Ramos (cell line): ENCODE data around the gene MRPS18B.
"Not testable (repeated sequence)": the region's sequence is repeated elsewhere in the genome, so short reads cannot be mapped to it uniquely, and the experiment has no call there.

ENCODE experiments used
- in situ Hi-C: fragments of 300-500 bp; cut with MboI; formaldehyde crosslinking; loops from one replicate; pipeline ENCODE4 v1.14.3; 2022; ENCODE audit warnings: low sequenced_read_pairs; ENCODE audit not compliant: unreplicated experiment

Gene MRPS18B

GRCh38 chr6:30626484-30627366 lies 9.1 kb downstream of the MRPS18B start, which contains the start of gene ATAT1:
Gene ATAT1 (plus strand): TSS chr6:30626874.
- in situ Hi-C loops = no loop called here

- in situ Hi-C loops = no loop called here
These were observed 18.2 kb downstream of the MRPS18B start for GRCh38 chr6:30635834-30636233.

DNA sequence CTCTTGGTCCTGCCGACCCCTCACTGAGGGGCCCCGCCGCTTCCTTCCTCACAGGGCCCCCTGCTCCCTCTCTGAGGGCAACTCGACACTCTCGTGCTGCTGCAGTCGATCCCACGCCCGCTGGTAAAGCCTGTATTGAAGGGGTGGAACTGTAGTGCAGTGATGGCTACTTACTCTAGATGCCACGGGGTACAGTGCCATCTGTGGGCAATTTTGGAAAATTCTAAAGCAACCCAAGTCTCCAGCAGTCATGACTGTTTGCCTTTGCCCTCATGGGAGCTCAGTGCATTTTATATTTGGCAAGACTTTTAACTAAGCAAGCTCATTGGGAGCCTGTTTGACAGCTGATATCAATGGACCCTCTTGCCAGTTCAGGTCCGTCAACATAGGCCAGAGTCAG lies 22.8 kb downstream of the MRPS18B start:
- in situ Hi-C loops = no loop called here

GRCh38 chr6:30641048-30641447 lies 23.4 kb downstream of the MRPS18B start:
- in situ Hi-C loops = no loop called here

- in situ Hi-C loops = no loop called here
These were observed 26.0 kb downstream of the MRPS18B start for GRCh38 chr6:30643656-30644055.

DNA sequence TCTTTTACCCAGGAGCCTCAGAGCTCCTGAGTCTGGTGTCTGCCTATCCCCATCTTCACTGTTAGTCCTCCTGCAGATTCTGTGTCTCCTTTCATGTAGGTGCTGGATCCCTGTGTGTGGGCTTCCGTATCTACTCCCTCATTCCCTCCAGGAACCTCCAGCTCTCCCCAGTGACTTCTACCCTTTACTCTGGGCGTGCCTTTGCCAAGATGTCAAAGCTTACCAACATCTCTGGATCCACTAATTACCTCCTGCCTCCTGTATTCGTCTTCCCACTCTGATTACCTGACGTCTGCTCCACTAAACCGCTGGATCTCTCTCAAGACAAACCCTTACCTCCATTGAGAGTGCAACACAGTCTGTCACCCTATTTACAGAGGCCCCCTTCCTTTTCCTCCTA lies 27.1 kb downstream of the MRPS18B start:
- in situ Hi-C loops = no loop called here

DNA sequence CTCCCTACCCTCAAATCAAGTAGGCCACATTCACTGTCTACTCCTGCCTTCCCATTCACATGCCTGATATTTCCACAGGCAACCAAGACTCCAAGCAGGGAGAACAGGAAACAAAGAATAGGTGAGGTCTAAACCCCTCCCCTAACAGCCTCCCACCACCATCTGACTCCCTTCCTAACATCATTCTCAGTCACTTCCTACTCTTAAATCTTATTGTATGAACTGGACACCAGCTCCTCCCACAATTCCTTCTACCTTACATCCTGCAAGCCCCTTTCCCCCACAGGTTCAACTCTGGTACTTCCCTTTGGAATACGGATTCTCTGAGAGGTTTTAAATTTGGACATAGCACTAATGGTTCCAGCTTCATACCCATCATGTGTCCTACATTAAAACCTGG lies 28.3 kb downstream of the MRPS18B start:
- in situ Hi-C loops = no loop called here

DNA sequence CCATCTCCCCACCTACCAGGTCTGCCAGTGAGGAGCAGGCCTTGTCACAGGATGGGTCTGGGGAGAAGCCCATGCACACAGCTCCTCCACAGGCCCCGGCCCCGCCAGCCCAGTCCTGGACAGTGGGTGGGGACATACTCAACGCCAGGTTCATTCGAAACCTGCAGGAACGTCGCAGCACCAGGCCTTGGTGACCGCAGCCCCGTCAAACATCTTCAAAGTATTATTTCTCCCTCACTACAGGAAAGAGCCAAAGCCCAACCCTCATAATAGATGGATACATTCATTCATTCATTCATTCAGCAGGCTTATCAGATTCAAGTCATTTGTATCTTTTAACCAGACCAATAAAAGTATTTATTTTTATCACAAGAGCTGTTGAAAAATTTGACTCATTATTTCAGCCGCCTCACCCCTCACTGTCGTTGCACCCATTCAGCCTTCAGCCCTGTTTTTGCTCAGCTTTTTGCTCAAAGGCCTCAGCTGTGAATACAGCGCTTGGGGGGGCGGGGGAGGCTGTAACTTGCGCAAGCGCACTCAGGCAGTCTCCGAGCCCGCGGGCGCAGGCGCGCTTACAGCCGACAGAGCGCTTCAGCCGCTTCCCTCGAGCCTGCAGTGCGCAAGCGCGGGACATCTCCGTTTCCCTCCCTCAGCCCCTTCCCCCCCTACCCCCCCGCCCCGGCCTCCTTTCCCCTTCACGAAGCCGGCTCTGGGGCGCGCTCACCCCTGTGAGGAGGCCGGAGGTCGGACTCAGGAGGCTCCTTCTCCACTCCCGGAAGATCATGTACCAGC lies 29.0 kb downstream of the MRPS18B start, which contains the start of gene C6orf136:
Gene C6orf136 (plus strand): TSS at position 684 of the 792 bp plus-strand sequence. CDS start 99 bp downstream, at position 783.
- in situ Hi-C loops = no loop called here

DNA sequence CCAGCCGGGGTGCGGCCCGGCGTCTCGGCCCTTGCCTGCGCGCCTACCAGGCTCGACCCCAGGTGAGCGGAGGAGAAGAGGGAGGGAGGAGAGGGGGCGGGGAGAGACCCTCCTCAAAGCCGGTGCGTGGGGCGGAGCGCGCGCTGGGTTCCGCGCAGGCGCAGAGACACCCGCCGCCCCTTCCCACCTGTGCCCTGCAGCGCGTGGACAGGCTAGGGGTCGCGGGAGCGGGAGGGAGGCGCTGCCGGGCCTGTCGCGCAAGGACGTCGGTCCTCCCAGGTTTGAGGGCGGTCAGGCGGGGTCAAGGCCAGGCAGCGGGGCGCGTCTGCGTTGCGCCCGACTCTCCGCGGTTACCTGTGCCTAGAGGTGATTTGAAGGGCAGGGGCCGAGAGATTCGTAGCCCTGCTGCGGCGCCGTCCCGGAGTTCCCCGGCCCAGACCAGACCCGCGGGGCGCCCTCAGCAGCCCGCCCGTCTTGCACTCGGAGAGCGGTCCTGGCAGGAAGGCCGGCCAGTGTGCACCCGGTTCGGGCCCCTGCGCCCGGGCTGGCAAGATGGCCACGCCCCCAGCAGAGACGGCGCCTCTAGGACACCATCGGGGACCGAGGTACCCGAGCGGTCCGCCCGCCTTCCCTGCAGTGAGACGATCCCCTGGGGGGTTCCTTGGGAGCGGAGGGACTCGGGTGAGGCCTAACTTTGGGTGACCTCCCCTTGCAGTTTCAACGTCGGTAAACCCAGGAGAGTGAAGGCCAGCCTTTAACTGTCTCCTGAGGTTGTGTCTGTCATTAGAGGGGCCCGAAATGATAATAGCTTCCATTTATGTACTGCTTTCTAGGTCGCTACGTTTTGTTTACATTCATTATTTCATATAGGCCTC lies 29.8 kb downstream of the MRPS18B start:
- in situ Hi-C loops = no loop called here

GRCh38 chr6:30651143-30651542 lies 33.5 kb downstream of the MRPS18B start:
- in situ Hi-C loops = no loop called here

DNA sequence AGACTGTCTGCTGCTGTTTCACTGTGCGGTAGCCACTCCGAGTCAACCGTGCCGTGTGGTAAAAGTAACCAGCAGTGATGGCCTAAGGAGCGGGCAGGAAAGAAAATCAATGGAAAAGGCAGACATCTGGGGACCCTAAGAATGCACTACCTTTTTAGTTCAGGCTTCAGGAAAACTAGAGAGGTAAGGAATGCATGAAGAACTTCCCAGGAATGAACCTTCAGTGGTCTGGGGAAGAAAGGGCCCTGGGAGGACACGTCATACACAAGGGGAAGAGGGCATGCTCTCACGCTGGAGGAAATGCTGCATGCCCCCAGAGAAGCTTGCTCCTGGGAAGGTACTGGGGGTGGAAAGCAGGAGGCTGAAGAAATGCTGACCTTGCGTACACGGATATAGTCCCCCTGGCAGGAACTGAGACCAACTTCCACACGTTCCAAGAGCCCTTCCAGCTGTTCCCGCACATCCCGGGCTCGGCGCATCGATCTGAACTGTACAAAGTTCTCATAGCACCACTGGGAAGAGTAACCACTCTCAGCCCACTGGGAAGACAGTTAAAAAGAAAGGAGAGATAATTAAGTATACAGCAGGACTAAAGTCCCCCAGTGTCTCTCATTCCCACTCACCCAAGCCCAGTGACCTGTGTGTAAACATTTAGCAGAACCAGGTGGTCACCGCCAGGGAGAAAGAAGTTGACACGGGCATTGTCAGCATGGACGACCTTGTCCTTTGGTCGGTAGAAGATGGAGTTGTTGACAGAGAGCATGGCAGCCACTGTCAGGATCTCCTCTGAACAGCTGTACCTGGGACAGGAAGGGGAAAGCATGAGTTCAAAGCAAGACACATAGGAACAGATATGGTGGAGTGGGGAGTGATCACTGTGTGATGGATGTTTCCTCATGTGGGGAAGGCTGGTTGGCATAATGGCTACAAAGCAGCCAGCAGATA lies 37.4 kb downstream of the MRPS18B start:
- in situ Hi-C loops = no loop called here

DNA sequence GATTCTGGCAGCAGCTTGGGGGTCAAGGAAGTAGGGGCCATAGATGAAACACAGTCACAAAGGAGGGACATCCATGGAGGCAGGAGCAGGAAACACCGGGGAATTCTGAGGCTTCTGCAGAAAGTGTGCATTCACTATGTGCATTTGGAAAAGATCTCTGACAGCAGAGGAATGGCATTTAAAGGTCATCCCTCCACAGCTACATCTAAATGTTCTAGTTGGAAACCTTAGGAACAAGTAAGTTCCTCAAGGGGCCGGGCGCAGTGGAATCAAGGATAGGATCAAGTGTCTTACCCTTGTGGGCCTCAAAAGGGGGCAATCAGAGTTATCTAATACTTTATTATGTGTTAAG lies 38.1 kb downstream of the MRPS18B start:
- in situ Hi-C loops = no loop called here

DNA sequence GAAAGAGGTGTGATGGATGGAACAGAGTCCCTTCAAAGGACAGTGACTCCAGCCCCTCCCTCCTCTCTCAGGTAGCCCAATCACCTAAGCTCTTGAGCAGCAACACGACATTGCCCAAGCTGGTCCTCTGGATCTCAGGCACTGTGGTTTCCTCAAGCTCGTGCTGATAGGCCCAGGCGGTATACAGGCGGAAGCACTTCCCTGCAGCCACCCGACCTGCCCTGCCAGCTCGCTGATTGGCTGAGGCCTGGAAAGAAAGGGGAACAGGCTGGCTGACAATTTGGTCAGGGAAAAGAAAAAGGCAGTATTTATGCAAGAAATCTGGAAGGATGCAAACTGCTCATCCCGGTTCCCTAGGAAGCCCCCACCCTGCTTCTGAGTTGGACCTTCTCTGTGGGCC lies 38.9 kb downstream of the MRPS18B start:
- in situ Hi-C loops = no loop called here

- in situ Hi-C loops = no loop called here
These were observed 39.8 kb downstream of the MRPS18B start for GRCh38 chr6:30657454-30657853.

DNA sequence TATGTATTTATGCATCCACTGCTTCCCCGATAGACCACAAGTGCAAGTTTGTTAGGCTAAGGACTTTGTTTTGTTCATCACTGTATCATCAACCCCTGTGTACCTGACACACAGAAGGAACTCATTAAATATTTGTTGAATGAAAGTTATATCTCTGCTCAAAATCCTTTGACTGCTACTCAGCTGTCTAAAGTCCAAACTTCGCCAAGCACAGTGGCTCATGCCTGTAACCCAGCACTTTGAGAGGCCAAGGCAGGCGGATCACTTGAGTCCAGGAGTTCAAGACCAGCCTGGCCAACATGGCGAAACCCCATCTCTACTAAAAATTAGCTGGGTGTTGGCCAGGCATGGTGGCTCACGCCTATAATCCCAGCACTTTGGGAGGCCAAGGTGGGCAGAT lies 40.3 kb downstream of the MRPS18B start:
- in situ Hi-C loops = not testable (repeated sequence)

DNA sequence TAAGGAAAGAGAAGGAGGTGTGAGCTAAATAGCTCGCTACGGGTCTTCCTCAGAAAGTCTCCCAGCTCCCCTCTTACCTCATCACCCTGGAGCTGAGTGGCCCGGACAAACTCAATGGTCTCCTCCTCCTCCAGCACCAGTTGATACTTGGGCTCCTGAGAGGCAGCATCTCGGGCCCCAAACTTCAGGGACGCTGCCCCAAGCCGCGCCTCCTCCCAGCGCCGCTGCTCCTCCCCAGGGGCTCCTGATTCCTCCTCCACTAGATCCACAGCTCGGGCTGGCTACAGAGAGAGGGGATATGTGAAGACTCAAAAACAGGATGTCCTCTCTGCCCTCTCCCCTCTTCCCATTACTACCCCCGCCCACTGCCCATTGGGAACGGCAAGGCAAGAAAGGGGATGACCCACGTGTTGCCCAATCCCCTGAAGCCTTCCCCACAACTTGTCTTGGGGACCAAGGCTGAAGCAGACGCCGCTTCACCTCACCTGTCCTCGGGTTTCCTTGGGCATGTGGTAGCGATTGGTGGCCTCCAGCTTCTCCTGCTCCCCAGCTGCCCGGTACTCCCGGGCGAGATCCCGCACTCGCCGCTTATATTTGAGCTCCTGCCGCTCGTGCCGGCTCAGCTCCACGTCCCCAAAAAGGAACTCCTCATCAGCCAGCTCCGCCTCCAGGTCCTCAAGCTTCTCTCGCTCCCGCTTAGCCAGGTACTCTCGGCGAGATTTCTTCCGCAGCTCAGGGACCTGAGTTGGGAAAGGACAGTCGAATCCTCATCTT lies 47.5 kb downstream of the MRPS18B start:
- in situ Hi-C loops = no loop called here

- in situ Hi-C loops = not testable (repeated sequence)
These were observed 48.7 kb downstream of the MRPS18B start for GRCh38 chr6:30666300-30666699.

DNA sequence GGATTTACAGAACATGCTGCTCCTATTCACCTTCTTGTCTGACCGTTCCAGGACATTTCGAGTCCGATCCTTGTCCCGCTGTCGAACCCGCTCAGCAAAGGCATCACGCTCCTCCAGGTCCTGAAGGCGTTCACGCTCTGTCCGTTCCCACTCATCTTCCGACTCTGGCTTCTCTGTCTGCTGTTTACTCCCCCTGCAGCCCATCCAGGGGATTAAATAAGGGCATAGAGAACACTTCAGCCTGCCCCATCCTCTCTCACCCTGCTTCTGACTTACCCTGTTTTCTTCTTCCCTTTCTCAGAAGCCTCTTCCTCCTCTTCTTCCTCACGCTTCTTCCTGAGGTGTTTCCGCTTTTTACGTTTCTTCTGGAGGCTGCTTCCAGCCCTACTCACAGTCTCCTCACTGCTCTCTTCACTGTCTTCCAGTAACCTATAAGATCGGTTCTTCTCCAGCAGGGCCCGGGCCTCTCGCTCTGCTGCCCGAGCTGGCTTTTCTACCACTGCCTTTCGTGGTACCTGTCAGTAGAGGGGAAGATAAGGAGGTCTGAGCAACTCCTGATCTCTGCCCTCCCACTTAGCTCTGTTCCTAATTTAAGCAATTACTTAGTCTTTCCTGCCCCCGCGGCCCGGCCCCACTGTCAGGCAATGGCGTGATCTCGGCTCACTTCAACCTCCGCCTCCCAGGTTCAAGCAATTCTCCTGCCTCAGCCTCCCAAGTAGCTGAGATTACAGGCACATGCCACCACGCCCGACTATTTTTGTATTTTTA lies 53.3 kb downstream of the MRPS18B start:
- in situ Hi-C loops = loop anchor here (5.0 kb wide), 1 partner anchor 56 kb away; no protein-coding TSS in a partner anchor
